Eye (tissue), 1 donor: ENCODE data around the gene AURKAIP1.

Experiments
- DNase-seq: peaks from one replicate; pipeline ENCODE4 v3.0.0-alpha.2; 2015

Gene AURKAIP1

GRCh38 chr1:1345860-1346500 lies 29.0 kb downstream of the AURKAIP1 start:
- DNase-seq = no peak

- no peak for DNase-seq
Measured at GRCh38 chr1:1345384-1345783, 29.6 kb downstream of the AURKAIP1 start.

GRCh38 chr1:1344655-1345361 lies 30.2 kb downstream of the AURKAIP1 start:
- DNase-seq = no peak

GRCh38 chr1:1343811-1344421 lies 31.1 kb downstream of the AURKAIP1 start:
- DNase-seq = no peak

GRCh38 chr1:1342584-1343115 lies 32.4 kb downstream of the AURKAIP1 start:
- DNase-seq = no peak

GRCh38 chr1:1342061-1342562 lies 32.9 kb downstream of the AURKAIP1 start:
- no peak for DNase-seq

GRCh38 chr1:1341549-1342021 lies 33.4 kb downstream of the AURKAIP1 start:
- DNase-seq = no peak

- DNase-seq = no peak
Measured at GRCh38 chr1:1340791-1341548, 34.0 kb downstream of the AURKAIP1 start.

GRCh38 chr1:1340185-1340584 lies 34.8 kb downstream of the AURKAIP1 start:
- DNase-seq = no peak

- DNase-seq = no peak
Measured at GRCh38 chr1:1338278-1338677, 36.7 kb downstream of the AURKAIP1 start.

- no peak for DNase-seq
Measured at GRCh38 chr1:1337793-1338147, 37.2 kb downstream of the AURKAIP1 start.

GRCh38 chr1:1336931-1337792 lies 37.8 kb downstream of the AURKAIP1 start:
- DNase-seq = no peak

GRCh38 chr1:1336446-1336845 lies 38.6 kb downstream of the AURKAIP1 start:
- DNase-seq = no peak

- no peak for DNase-seq
Measured at GRCh38 chr1:1335792-1336248, 39.2 kb downstream of the AURKAIP1 start.

GRCh38 chr1:1335283-1335682 lies 39.7 kb downstream of the AURKAIP1 start:
- DNase-seq = no peak

- no peak for DNase-seq
Measured at GRCh38 chr1:1334835-1335234, 40.2 kb downstream of the AURKAIP1 start.

GRCh38 chr1:1333551-1334241 lies 41.3 kb downstream of the AURKAIP1 start:
- DNase-seq = no peak

- DNase-seq = no peak
Measured at GRCh38 chr1:1332774-1333480, 42.1 kb downstream of the AURKAIP1 start.

- DNase-seq = no peak
Measured at GRCh38 chr1:1332031-1332755, 42.8 kb downstream of the AURKAIP1 start.
